ENCODE measurements around the gene HOXB4. TPM values are rescaled to one million over a fixed set of nuclear protein-coding genes. Genes with fewer than 3 reads are reported as not detected.
"Not testable (repeated sequence)": the region's sequence is repeated elsewhere in the genome, so short reads cannot be mapped to it uniquely, and the experiment has no call there.

The HOXB4 gene
- total RNA-seq, 1 experiment from 2014 or later = 27.9 TPM

GRCh38 chr17:48539177-48539576, 39.0 kb downstream of the HOXB4 start:
- no TSS peak for BruUV-seq (replicated peaks)
- no peaks in the 10 kb centered on the region for H3K9me3 ChIP-seq (ENCODE audit: control insufficient read depth, insufficient read depth, low read depth, low read length)
- no peak for TF ChIP-seq CTCF (IDR thresholded peaks at IDR 0.05)
- no peak for TF ChIP-seq SIN3A (IDR thresholded peaks at IDR 0.05; ENCODE audit: borderline replicate concordance, insufficient read depth, low read depth, low read length)
- no peak for TF ChIP-seq REST (IDR thresholded peaks at IDR 0.05; ENCODE audit: insufficient read depth in 1 of 2, low read depth in 2 of 2, low read length in 1 of 2)
- TF ChIP-seq POLR2AphosphoS5 (IDR thresholded peaks at IDR 0.05; ENCODE audit: low read depth, low read length) = no peak
- no peak for TF ChIP-seq TCF7L2 (IDR thresholded peaks at IDR 0.05; ENCODE audit: low read depth, low read length)
- H3K27me3 ChIP-seq (ENCODE audit: control insufficient read depth, insufficient read depth, low read length) = no peaks in the 10 kb centered on the region
- ChIA-PET CTCF (interaction anchor here (0.6 kb wide), 1 partner anchor 49 kb away, joined by 3 read pairs; no protein-coding TSS in a partner anchor), POLR2A (no interaction called here)
- in situ Hi-C loops (cut with HindIII; ENCODE audit: low pct_unique_long_range_greater_than_20kb, low sequenced_read_pairs) = no loop called here
- peaks cover 25% of the 10 kb centered on the region for H3K4me1 ChIP-seq (ENCODE audit: control insufficient read depth, insufficient read depth, low read length)
- intact Hi-C loops (cut with micrococcal nuclease; ENCODE audit: unreplicated experiment) = no loop called here
- peaks cover 6% of the 10 kb centered on the region; the same call in 1 of the 2 replicates for H3K36me3 ChIP-seq (ENCODE audit: control insufficient read depth, insufficient read depth, low read length)
- no peak overlapping the region for H3K4me3 ChIP-seq (ENCODE audit: low read depth in 2 of 2, low read length in 2 of 2)
- peak overlapping the region; percentile 98 for H3K27ac ChIP-seq (ENCODE audit: low read length)
- ATAC-seq (no peak), DNase-seq (ENCODE audit: low read depth, low spot score) (no peak)

- in situ Hi-C loops (cut with HindIII; ENCODE audit: low pct_unique_long_range_greater_than_20kb, low sequenced_read_pairs) = no loop called here
- ChIA-PET POLR2A (no interaction called here), CTCF (interaction anchor here (0.7 kb wide), 1 partner anchor 34 kb away, joined by 6 read pairs; no protein-coding TSS in a partner anchor)
- DNase-seq (ENCODE audit: low read depth, low spot score) (no peak), ATAC-seq (peak; percentile 3; the same call in 1 of the 2 replicates)
- no TSS peak for BruUV-seq (replicated peaks)
- Histone ChIP-seq H3K27me3 (ENCODE audit: control insufficient read depth, insufficient read depth, low read length) (no peaks in the 10 kb centered on the region), H3K36me3 (ENCODE audit: control insufficient read depth, insufficient read depth, low read length) (no peaks in the 10 kb centered on the region), H3K4me3 (ENCODE audit: low read depth in 2 of 2, low read length in 2 of 2) (no peak overlapping the region), H3K9me3 (ENCODE audit: control insufficient read depth, insufficient read depth, low read depth, low read length) (no peaks in the 10 kb centered on the region), H3K27ac (ENCODE audit: low read length) (peak overlapping the region; percentile 32; the same call in 1 of the 2 replicates), H3K4me1 (ENCODE audit: control insufficient read depth, insufficient read depth, low read length) (peaks cover 25% of the 10 kb centered on the region)
- intact Hi-C loops (cut with micrococcal nuclease; ENCODE audit: unreplicated experiment) = no loop called here
- TF ChIP-seq TCF7L2 (IDR thresholded peaks at IDR 0.05; ENCODE audit: low read depth, low read length) = no peak
These were observed 40.8 kb downstream of the HOXB4 start for GRCh38 chr17:48537316-48537715.

GRCh38 chr17:48535793-48536559, 42.2 kb downstream of the HOXB4 start:
- CTCF ChIA-PET = interaction anchor here (0.7 kb wide), 1 partner anchor 442 kb away, joined by 3 read pairs; no protein-coding TSS in a partner anchor
- BruUV-seq (replicated peaks) = not testable (repeated sequence)

More at GRCh38 chr17:48535793-48536559, 42.2 kb downstream of the HOXB4 start:
- intact Hi-C loops (cut with micrococcal nuclease; ENCODE audit: unreplicated experiment); H3K9me3 ChIP-seq (ENCODE audit: control insufficient read depth, insufficient read depth, low read depth, low read length); H3K36me3 ChIP-seq (ENCODE audit: control insufficient read depth, insufficient read depth, low read length); H3K27me3 ChIP-seq (ENCODE audit: control insufficient read depth, insufficient read depth, low read length); H3K27ac ChIP-seq (ENCODE audit: low read length); DNase-seq (ENCODE audit: low read depth, low spot score); ATAC-seq; H3K4me3 ChIP-seq (ENCODE audit: low read depth in 2 of 2, low read length in 2 of 2); in situ Hi-C loops (cut with HindIII; ENCODE audit: low pct_unique_long_range_greater_than_20kb, low sequenced_read_pairs); POLR2A ChIA-PET: not testable (repeated sequence)
- peaks cover 24% of the 10 kb centered on the region for H3K4me1 ChIP-seq (ENCODE audit: control insufficient read depth, insufficient read depth, low read length)

Data from Panc1 (cell line).